BE2C (cell line): Measurements from ENCODE around the gene GH1.

ENCODE experiments used
- DNase-seq: peaks from one replicate; pipeline ENCODE4 v3.0.0-alpha.2; 2020
- H3K27me3 ChIP-seq: fragments of 250-450 bp; sonication (Bioruptor Pico); 2 replicates; pipeline ENCODE4 v1.5.1; 2020; ENCODE audit warnings: mild to moderate bottlenecking
- H3K36me3 ChIP-seq: fragments of 250-450 bp; sonication (Bioruptor Pico); 2 replicates; pipeline ENCODE4 v1.5.1; 2020; ENCODE audit warnings: mild to moderate bottlenecking
- H3K4me1 ChIP-seq: fragments of 250-450 bp; sonication (Bioruptor Pico); 2 replicates; pipeline ENCODE4 v1.5.1; 2020
- H3K4me3 ChIP-seq: 2 replicates; pipeline ENCODE4 v1.5.1; 2011; ENCODE audit warnings: low read depth, low read length
- H3K9me3 ChIP-seq: fragments of 250-450 bp; sonication (Bioruptor Pico); 2 replicates; pipeline ENCODE4 v1.5.1; 2020
- TF ChIP-seq, protein P1 (sequence below): IDR thresholded peaks from 2 replicates; pipeline ENCODE4 v1.5.1; 2012; ENCODE audit warnings: mild to moderate bottlenecking, low read depth, low read length

GH1 gene

DNA sequence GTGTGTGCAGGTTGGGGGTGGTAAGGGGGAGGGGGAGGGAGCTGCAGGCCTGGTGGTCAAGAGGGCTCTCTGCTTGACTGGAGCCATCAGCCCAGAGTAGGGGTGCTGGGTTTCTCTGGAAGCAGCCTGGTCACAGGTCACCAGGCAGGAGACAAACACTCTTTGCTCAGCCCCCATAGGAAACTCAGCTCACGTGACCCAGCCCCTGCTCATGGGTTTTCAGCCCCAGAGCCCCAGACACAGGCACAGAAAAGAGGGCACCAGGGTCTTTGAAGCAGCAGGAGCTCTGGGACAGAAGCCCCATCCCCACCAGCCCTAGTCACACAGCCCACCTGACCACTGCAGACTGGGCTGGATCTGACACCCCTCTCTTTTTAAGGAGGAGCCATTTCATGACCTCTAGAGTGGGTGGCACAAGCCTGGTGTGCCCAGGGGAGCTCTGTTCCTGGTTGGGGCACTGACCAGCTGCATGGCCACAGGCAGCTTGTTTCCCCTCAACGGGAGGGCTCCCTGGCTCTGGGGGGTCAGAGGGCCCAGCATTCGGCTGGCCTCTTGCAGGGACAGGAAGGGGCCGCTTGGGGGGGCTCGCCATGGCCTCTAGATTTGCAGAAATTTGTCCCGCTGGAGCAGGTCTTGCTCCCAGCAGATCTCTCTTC lies 27.3 kb upstream of the GH1 start:
- no peak for DNase-seq
- H3K9me3 ChIP-seq: no peaks in the 10 kb centered on the region
- no peaks in the 10 kb centered on the region for H3K4me1 ChIP-seq
- H3K27me3 ChIP-seq: no peaks in the 10 kb centered on the region
- TF ChIP-seq, protein P1, sequence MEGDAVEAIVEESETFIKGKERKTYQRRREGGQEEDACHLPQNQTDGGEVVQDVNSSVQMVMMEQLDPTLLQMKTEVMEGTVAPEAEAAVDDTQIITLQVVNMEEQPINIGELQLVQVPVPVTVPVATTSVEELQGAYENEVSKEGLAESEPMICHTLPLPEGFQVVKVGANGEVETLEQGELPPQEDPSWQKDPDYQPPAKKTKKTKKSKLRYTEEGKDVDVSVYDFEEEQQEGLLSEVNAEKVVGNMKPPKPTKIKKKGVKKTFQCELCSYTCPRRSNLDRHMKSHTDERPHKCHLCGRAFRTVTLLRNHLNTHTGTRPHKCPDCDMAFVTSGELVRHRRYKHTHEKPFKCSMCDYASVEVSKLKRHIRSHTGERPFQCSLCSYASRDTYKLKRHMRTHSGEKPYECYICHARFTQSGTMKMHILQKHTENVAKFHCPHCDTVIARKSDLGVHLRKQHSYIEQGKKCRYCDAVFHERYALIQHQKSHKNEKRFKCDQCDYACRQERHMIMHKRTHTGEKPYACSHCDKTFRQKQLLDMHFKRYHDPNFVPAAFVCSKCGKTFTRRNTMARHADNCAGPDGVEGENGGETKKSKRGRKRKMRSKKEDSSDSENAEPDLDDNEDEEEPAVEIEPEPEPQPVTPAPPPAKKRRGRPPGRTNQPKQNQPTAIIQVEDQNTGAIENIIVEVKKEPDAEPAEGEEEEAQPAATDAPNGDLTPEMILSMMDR: no peak
- H3K36me3 ChIP-seq: no peaks in the 10 kb centered on the region
- H3K4me3 ChIP-seq: no peak overlapping the region

DNA sequence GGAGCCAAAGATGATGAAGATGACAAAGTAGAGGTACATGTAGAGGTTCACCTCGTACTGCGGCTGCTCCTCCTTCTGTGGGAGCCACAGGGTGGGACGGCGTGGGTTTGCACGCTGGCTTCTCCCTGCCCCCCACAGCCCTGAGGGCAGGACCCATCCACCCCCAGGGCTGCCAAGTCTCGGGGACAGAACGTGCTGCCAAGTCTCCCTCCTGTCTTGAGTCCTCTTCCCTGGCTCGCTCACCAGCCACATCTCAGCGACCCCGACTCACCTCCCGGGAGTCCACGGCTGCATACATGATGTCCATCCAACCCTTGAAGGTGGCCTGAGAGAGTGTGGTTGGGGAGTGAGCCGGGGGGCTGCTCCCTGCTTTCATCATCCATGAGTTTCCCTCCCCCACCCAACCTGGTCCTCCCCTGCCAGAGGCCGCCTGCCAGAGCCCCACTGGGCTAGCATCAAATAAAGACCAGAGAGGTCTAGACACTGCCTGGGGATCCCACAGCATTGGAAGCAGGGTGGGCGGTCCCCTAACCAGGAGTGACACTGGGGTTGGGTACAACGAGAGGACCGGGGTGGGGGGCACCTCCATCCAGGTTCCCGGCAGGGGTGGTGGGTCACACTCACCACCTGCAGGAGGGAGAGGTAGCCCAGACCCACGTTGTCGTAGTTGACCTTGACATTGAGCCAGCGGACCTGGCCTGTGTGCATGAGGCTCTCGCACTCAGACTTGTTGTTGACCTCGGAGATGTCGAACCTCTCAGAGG lies 26.3 kb upstream of the GH1 start:
- no peak for DNase-seq
- H3K4me1 ChIP-seq: no peaks in the 10 kb centered on the region

DNA sequence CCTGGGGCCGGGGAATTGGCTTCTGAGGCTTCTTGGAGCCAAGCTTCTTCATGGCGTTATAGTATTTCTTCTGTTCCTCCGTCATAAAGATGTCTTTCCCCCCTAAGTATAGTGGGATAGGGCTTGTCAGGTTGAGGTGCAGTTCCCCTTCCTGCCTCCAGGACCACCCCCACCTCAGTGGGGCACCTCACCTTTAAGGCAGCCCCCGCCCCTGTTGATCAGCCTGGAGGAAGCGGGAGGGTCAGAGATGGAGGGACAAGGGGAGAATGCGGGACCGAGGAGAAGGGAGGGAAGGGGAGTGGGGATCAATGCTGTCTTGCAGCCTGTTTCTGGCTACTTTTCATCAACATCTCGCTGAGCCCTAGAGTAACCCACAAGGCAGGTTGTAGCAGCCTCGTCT lies 25.1 kb upstream of the GH1 start:
- Histone ChIP-seq H3K36me3 (no peaks in the 10 kb centered on the region), H3K9me3 (no peaks in the 10 kb centered on the region), H3K4me1 (no peaks in the 10 kb centered on the region), H3K4me3 (no peak overlapping the region), H3K27me3 (no peaks in the 10 kb centered on the region)
- TF ChIP-seq, protein P1: peak; percentile 32
- DNase-seq: no peak

More for the DNA sequence above, 26.3 kb upstream of the GH1 start:
- TF ChIP-seq, protein P1: no peak
- Histone ChIP-seq H3K4me3 (no peak overlapping the region), H3K9me3 (no peaks in the 10 kb centered on the region), H3K36me3 (no peaks in the 10 kb centered on the region), H3K27me3 (no peaks in the 10 kb centered on the region)

DNA sequence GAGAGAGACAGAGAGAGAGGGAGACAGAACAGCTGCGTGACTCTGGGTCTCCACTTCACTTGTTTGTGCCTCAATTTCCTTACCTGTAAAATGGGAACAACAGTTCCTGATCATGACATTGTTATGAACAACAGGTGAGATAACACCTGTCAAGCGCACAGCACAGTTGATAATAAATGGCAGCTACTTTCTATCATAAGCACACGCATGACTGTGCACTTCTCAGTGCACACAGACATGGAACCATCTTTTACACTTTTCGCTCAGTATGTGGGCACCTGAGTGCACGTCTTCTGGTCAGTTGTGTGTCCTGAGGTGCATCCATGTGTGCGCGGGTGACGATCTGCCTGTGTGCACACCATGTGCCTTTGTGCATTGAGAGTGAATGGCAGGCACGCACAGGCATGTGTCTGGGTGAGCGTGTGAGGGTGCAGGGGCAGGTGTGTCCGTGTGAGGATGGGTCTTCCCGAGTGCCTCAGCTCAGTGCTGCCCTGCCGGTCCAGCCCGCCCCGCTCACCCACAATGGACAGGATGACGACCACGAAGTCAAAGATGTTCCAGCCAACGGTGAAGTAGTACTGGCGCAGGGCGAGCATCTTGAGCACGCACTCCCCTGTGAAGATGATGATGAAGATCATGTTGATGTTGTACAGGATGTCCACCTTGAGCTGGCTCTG lies 23.8 kb upstream of the GH1 start:
- Histone ChIP-seq H3K9me3 (no peaks in the 10 kb centered on the region), H3K36me3 (no peaks in the 10 kb centered on the region), H3K27me3 (no peaks in the 10 kb centered on the region), H3K4me1 (no peaks in the 10 kb centered on the region), H3K4me3 (no peak overlapping the region)
- DNase-seq: no peak
- TF ChIP-seq, protein P1: no peak

DNA sequence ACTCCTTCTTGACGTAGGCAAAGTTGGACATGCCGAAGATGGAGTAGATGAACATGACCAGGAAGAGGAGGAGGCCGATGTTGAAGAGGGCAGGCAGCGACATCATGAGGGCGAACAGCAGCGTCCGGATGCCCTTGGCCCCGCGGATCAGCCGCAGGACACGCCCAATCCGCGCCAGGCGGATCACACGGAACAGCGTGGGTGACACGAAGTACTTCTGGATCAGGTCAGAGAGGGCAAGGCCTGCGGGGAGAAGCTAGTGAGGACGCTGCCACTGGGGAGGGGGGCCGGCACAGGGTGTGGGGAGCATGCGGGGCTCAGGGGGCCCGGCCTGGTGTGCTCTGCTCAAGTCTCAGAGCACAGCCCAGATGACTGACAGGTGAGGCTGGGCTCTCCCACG lies 23.1 kb upstream of the GH1 start:
- no peak for DNase-seq
- H3K4me1 ChIP-seq: no peaks in the 10 kb centered on the region
- H3K4me3 ChIP-seq: no peak overlapping the region
- TF ChIP-seq, protein P1: no peak
- no peaks in the 10 kb centered on the region for H3K27me3 ChIP-seq
- no peaks in the 10 kb centered on the region for H3K9me3 ChIP-seq
- no peaks in the 10 kb centered on the region for H3K36me3 ChIP-seq
